HuH-7 (cell line): Measurements from ENCODE around the gene GPR3.
A peak's percentile ranks its signal among the peaks of the same experiment; 100 is the strongest.

Experiments
- DNase-seq: peaks from one replicate; pipeline ENCODE4 v3.0.0; 2011; ENCODE audit warnings: low spot score

Gene GPR3, protein sequence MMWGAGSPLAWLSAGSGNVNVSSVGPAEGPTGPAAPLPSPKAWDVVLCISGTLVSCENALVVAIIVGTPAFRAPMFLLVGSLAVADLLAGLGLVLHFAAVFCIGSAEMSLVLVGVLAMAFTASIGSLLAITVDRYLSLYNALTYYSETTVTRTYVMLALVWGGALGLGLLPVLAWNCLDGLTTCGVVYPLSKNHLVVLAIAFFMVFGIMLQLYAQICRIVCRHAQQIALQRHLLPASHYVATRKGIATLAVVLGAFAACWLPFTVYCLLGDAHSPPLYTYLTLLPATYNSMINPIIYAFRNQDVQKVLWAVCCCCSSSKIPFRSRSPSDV

GRCh38 chr1:27392096-27392777 lies at the start of gene GPR3:
GPR3 (plus strand) TSS chr1:27392622; CDS start chr1:27393799, 1,177 bp downstream.
- DNase-seq = peak; percentile 95

- DNase-seq = no peak
Measured at GRCh38 chr1:27342778-27343638, 49.4 kb upstream of the GPR3 start.

- no peak for DNase-seq
Measured at GRCh38 chr1:27343639-27344025, 48.8 kb upstream of the GPR3 start.

GRCh38 chr1:27345272-27345671 lies 47.1 kb upstream of the GPR3 start:
- DNase-seq = no peak

- no peak for DNase-seq
Measured at GRCh38 chr1:27346357-27346756, 46.1 kb upstream of the GPR3 start.

DNA sequence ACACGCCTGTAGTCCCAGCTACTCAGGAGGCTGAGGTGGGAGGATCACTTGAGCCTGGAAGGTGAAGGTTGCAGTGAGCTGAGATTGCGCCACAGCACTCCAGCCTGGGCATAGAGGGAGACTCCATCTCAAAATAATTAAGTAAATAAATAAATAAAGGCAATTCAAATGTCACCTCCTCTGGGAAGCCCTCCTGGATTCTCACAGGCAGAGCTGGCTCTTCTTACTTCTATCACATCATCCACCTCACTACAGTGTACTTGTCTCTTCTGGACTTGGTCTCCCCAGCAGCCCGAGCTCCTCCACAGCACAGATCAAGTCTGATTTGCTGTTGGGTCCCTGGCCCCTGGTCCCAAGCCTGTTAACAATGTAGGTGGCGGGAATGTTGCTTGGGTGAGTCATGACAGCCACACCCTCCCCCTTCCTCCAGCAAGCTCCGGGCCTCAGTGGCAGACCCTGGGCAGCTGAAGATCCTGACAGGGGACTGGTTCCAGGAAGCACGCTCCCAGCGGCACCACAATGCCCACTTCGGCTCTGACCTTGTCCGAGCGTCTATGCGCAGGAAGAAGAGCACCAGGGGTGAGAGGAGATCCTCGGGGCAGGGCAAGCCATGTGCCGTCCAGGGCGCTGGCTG lies 45.3 kb upstream of the GPR3 start:
- no peak for DNase-seq

- DNase-seq = peak; percentile 80
Measured at GRCh38 chr1:27348861-27349783, 43.3 kb upstream of the GPR3 start.

DNA sequence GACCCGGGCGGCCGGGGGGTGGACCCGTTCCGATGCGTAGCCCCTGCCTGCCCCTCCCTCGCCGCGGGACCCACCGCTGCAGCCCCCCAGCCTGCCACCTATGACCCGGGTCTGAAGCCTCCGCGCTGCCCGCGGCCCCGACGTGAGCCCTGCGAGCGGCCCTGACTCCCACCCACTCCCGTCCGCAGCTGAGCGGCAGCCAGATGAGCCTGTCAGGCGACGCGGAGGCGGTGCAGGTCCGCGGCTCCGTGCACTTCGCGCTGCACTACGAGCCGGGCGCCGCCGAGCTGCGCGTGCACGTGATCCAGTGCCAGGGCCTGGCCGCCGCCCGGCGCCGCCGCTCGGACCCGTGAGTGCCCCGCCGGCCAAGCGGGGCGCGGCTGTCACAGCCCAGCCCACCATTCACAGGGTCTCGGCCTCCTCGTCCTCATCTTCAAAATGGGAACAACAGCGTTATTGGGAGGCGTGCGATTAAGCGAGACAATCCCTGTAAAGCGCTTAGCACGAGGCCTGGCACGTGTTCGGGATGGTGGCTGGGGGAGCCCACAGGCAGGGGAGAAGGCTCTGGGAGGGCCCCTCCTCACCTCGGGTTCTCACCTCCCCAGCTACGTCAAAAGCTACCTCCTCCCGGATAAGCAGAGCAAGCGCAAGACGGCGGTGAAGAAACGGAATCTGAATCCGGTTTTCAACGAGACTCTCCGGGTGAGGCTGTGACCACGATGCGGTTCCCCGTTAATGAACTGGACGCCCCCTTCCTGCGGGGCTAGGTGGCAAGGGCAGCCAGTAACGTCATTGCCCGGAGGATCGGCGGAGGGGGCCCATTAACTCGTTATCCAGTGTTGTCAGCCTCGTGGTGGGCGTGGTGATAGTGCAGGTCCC lies 42.4 kb upstream of the GPR3 start:
- peak; percentile 89 for DNase-seq

DNA sequence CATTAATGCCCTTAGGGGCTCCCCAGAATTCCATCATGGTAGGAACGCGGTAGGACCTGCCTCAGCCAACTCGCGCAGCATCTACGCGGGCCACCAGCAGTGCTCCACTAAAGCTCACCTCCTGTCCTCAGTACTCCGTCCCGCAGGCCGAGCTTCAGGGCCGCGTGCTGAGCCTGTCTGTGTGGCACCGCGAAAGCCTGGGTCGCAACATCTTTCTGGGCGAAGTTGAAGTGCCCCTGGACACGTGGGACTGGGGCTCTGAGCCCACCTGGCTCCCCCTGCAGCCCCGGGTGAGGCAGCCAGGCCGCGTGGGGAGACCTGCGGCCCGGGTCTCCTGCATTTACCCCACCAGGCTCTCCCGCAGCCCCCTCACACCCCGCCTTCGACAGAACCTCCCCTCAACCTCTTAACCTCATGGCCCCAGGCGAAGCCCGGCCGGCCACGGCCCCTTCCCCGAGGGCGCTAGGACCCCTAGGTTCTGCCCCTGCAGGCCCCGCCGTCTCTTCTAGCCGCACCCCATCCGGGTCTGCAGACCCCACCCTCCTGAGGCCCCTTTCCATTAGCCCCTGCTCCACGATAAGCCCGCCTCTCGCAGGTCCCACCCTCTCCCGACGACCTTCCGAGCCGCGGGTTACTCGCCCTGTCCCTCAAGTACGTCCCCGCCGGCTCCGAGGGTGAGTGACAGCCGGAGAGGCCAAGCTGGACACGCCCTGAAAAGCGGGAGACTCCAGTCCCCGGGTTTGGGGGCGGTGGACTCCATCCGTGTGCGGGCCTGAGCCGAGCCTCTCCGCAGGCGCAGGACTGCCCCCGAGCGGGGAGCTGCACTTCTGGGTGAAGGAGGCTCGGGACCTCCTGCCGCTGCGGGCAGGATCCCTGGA lies 41.5 kb upstream of the GPR3 start:
- peak; percentile 96 for DNase-seq

- no peak for DNase-seq
Measured at GRCh38 chr1:27351541-27352107, 40.8 kb upstream of the GPR3 start.

- no peak for DNase-seq
Measured at GRCh38 chr1:27353166-27353565, 39.3 kb upstream of the GPR3 start.

- DNase-seq = no peak
Measured at GRCh38 chr1:27353629-27354028, 38.8 kb upstream of the GPR3 start.

GRCh38 chr1:27355683-27356082 lies 36.7 kb upstream of the GPR3 start:
- DNase-seq = no peak

DNA sequence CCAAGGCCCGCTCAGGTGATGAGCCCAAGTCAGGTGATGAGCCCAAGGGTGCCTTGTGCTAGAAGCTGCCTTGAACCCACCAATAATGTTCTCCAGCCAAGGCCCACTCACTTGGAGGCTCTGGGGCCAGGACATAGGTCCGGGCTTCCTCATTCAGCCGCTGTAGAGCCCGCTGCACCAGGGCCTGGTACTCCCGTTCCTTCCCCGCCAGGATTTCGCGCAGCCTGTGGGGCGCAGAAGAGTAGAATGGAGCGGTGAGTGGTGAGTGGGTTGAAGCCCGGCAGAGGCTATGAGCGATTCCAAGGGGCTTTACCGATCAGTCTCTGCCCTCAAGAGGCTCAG lies 36.2 kb upstream of the GPR3 start:
- no peak for DNase-seq

DNA sequence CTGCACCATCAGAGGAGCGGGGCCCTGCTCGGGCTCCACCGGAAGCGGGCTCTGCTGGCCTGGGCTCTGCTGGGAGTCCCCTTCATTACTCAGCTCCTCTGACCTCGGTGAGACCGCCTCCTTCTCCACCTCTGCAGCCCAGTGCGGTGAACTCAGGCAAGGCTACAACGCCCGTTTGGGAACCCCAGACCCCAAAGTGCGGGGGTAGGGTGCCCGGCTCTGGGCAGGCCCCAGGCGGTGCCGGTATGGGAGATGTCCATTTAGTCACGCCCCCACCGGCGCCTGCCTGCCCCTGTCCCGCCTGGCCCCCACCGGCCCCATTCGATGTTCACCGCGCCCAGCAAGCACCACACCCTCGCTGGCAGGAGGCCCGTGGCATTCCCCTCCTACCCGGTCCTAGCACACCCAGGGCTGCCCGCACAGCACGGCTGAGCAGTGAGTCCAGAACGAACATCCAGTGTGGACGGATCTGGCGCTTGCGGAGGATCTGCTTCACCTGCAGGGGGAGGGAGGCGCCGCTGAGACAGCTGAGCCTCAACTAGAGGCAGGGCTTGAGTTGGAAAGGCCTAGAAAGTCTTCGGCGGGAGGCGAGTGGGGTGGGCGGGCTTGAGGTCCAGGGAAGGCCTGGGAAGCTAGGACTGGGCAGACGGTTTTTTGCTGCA lies 35.7 kb upstream of the GPR3 start:
- DNase-seq = no peak

- DNase-seq = peak; percentile 96
Measured at GRCh38 chr1:27357281-27358037, 35.0 kb upstream of the GPR3 start.
